HG02852 (cell line): ENCODE results near the gene CD68.
"Not testable (repeated sequence)": the region's sequence is repeated elsewhere in the genome, so short reads cannot be mapped to it uniquely, and the experiment has no call there.

Experiments used
- ATAC-seq: cut with Tn5 transposase; IDR thresholded peaks from one replicate; pipeline ENCODE4 v1.9.1; 2021; ENCODE audit warnings: mild to moderate bottlenecking, moderate library complexity; ENCODE audit not compliant: unreplicated experiment

Gene CD68

DNA sequence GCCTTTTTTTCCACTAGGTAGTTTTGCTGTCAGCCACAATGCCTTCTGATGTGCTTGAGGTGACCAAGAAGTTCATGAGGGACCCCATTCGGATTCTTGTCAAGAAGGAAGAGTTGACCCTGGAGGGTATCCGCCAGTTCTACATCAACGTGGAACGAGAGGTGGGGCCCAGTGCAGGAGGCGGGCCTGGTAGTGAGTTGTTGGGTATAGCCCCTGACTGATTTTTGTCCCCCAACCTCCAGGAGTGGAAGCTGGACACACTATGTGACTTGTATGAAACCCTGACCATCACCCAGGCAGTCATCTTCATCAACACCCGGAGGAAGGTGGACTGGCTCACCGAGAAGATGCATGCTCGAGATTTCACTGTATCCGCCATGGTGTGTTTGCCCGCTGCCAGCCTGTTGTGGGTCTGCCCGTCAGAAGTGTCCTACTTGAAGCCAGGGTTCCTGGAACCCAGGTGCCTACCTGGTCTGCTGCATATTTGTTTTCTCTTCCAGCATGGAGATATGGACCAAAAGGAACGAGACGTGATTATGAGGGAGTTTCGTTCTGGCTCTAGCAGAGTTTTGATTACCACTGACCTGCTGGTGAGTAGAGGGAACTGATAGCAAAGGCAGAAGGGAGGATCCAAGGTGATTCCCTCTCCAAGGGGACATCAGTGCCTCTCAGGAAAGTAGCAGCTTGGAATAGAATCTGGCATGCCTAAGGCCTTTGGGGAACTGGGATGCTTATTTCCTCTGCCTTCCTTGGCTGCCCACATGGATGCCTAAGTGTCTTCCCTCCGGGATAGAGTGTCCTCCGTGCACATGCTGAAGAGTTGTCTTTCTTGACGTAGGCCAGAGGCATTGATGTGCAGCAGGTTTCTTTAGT is 1.9 kb upstream of the CD68 start:
- ATAC-seq, result no peak

- no peak for ATAC-seq
These were observed 581 bp downstream of the CD68 start for GRCh38 chr17:7579834-7580603.

DNA sequence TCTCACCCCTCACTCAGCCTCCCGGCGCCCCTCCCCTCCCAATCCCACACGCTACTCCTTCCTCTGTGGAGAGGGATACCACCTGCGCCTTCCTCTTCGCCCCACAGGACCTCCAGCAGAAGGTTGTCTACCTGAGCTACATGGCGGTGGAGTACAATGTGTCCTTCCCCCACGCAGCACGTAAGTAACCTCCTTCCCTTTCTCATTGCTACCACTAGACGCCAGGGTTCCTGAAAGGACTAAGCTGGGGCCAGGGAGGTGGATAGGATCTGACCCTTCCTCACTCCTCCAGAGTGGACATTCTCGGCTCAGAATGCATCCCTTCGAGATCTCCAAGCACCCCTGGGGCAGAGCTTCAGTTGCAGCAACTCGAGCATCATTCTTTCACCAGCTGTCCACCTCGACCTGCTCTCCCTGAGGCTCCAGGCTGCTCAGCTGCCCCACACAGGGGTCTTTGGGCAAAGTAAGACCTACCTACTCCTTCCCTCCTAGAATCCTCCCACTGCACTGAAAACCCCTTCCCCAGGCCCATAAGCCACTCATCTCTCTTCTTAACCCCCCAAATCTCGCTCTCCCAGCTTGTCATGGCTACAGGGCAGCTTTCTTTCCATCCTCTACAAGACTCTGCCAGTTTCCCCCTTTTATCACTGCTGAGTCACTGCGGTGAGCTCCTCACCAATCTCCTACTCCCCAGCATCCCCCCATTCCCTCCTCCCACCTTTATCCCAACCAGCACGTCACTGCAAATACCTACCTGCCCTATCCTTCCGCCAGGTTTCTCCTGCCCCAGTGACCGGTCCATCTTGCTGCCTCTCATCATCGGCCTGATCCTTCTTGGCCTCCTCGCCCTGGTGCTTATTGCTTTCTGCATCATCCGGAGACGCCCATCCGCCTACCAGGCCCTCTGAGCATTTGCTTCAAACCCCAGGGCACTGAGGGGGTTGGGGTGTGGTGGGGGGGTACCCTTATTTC is 1.5 kb downstream of the CD68 start:
- no peak for ATAC-seq

GRCh38 chr17:7582396-7583252 is 3.2 kb downstream of the CD68 start:
- ATAC-seq, result no peak

GRCh38 chr17:7583253-7584109 is 4.0 kb downstream of the CD68 start, which contains the start of gene MPDU1:
MPDU1 (plus strand) TSS chr17:7583852; CDS start chr17:7583863, 11 bp downstream.
- peak; percentile 72 for ATAC-seq

- no peak for ATAC-seq
These were observed 7.4 kb downstream of the CD68 start for GRCh38 chr17:7586673-7587419.

DNA sequence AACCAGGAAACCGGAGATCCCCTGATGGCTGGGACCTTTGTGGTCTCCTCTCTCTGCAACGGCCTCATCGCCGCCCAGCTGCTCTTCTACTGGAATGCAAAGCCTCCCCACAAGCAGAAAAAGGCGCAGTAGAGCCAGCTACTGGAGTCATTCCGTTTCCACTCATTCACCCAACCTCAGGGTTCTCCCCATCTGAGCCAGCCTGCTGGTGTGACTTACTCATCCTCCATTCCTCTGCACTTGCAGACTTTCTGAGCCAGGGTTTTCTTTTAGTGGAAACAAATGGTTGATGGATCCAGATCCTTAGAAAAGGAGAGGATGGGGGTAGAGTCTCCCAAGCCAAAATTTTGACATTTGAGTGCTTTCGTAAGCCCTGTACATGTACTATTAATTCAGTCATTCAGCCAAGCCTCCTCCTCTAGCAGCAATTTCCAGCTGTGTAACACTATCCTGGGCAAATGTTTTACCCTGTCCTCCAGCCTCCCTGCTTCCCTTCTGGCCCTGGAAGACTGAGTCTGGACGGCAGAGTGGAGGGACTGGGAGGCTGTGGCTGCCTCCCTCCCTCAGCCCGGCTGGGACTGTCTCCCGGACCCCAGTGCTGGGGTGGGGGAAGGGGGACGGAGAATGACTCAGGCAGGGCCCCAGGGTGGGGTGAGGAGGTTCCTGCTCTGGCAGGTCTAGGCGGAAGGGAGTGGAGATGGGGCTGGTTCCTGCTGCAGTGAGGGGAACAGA is 8.1 kb downstream of the CD68 start:
- ATAC-seq, result no peak

DNA sequence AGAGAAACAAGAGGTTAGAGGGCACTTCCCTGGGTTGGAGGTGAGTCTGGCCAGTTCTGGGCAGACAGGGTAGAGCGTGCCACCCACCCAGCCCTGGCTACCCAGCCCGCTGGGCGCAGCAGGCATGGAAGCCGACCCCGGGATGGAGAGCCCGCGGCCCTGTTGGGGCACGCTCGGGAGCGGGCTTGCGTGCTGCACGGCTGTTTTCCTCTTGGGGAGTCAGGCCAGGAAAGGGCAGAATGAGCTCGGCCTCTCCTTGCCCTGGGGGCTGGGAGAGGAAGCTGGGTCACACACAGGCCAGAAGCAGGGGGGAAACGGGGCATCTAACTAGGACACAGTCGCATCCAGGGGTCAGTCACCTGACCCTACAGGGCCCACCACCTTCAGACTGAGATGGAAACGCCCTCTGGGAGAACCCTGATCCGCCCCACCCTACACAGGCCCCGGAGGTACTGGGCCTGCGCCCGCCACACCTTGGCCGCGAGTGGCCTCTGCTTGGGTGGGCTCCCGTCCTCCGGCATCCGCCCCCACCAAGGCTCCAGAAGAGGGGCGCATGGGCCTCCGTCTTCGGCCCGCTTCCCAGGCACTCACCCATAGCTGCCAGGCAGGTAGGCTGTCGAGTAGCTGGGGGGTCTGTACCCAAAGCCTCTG is 9.2 kb downstream of the CD68 start:
- ATAC-seq, result no peak

DNA sequence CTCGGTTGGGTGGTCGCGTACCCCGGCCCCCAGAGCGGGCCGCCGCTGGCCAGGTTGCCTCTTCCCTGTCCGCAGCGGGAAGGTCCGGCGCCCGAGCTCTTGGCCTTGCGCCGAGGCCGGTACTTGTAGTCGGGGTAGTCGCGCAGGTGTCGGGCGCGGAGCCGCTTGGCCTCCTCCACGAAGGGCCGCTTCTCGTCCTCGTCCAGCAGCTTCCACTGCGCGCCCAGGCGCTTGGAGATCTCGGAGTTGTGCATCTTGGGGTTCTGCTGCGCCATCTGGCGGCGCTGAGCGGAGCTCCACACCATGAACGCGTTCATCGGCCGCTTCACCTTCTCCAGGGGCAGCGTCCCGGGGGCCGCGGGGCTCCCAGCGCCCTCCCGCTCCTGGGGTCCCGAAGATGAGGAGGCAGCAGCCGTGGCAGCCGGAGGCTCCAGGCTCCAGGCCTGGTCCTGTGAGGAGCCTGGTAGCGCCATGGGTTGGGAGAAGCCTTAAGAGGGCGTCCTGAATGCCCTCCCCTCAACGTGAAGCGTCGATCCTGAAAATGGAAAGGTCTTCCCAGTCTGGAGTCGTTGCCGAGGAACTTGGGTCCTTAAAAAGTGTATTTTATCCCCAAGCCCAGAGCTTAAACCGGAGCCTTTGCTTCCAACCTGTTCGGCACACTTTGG is 9.9 kb downstream of the CD68 start:
- no peak for ATAC-seq

GRCh38 chr17:7589891-7590691 is 10.7 kb downstream of the CD68 start, which contains the start of gene SOX15:
SOX15 (minus strand) TSS chr17:7590094; CDS start chr17:7589676, 418 bp downstream.
- no peak for ATAC-seq

DNA sequence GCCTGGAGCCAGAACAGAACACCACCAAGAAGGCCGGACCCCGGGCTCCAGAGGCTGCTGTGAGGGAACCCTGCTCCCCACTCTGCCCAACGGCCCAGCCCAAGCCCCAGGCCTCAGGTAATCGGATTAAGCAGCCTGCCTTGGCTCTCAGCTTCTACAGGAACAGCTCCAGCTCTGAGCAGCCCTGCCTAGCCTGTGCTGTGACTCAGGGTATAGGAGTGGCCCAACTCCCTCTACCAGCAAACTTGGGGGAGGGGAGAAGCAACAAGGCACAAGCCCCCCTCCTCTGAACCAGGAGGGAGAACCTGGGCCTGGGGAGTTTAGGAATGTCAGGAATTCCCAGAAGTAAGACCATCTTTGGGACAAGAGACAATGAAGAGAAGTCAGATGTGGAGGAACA is 11.3 kb downstream of the CD68 start:
- no peak for ATAC-seq

GRCh38 chr17:7591596-7591995 is 12.2 kb downstream of the CD68 start:
- no peak for ATAC-seq

DNA sequence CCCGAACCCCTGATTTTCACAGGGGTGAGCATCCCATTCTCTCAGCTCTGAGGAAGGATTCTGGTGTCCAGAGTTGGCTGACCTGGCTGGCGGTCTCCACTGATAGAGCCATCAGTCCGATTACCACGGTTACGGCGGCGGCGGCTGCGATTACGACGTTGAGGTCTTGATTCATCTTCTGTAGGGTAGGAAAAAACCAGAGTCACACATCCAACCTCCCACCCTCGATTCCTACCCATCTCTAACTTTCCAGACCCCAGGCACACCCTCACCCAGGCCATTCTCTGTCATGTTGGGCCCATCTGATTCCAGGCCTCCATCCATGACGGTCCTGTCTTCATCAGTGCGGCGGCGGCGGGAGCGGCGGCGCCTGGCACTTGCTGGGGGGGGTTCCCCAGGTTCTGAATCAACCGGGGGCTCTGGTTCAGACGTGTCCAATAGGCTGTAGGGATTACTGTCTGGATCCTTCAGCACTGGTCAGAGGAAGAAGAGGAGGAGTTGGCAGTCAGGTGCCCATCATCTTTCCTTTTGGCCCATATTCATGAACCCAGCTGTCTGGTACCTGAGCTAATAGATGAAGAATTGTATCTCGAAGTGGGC is 13.1 kb downstream of the CD68 start:
- no peak for ATAC-seq

- ATAC-seq, result no peak
These were observed 13.9 kb downstream of the CD68 start for GRCh38 chr17:7593296-7593695.

DNA sequence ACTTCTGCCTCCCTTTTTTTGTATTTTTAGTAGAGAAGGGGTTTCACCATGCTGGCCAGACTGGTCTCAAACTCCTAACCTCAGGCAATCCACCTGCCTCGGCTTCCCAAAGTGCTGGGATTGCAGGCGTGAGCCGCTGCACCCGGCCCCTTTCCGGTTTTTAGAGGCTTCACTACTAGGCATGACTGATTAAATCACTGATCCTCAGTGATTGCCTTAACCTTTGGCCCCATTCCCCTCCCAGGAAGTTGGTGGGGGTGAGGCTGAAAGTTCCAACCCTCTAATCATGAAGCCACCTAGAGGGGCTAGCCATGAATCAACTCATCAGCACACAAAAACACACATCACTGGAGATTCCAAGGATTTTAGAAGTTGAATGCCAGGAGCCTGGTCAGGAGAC is 18.1 kb downstream of the CD68 start:
- ATAC-seq, result not testable (repeated sequence)
